Lower lobe of right lung (tissue), 2 donors: ENCODE results near the gene S1PR5. TPM values are rescaled to one million over a fixed set of nuclear protein-coding genes. Genes with fewer than 3 reads are reported as not detected.

Experiments used
- ATAC-seq, 2 donors: fragments of 200-7000 bp; cut with Tn5 transposase; one replicate each; pipeline ENCODE4 v1.9.1; 2020 to 2022; ENCODE audit warnings: mild to moderate bottlenecking in 2 of 2, moderate library complexity in 2 of 2
- DNase-seq: peaks from one replicate; pipeline ENCODE4 v3.0.0-alpha.2; 2020
- H3K27ac ChIP-seq: fragments of 200-600 bp; one replicate; pipeline ENCODE4 v1.8.0; 2022
- H3K27me3 ChIP-seq: fragments of 200-600 bp; one replicate; pipeline ENCODE4 v1.8.0; 2022; ENCODE audit warnings: low read depth
- H3K36me3 ChIP-seq: fragments of 200-600 bp; one replicate; pipeline ENCODE4 v1.8.0; 2022; ENCODE audit warnings: mild to moderate bottlenecking
- H3K4me1 ChIP-seq: fragments of 200-600 bp; one replicate; pipeline ENCODE4 v1.8.0; 2022
- H3K4me3 ChIP-seq: fragments of 200-600 bp; one replicate; pipeline ENCODE4 v1.8.0; 2022; ENCODE audit warnings: mild to moderate bottlenecking
- H3K9me3 ChIP-seq: fragments of 200-600 bp; one replicate; pipeline ENCODE4 v1.8.0; 2022
- CTCF ChIP-seq: fragments of 200-600 bp; IDR thresholded peaks from one replicate; pipeline ENCODE4 v1.8.0; 2022; ENCODE audit warnings: antibody characterized with exemption, mild to moderate bottlenecking
- intact Hi-C: fragments of 100-400 bp; cut with DNase I; formaldehyde crosslinking; loops from one replicate; pipeline ENCODE4 v1.11.0; 2022
- total RNA-seq: library from RNA; stranded (reverse); fragmentation: NEBNext Ultra II Directional; extraction: Animal tissue kit (Norgen Biotek cat#: 25700); gene quantifications from one replicate; pipeline ENCODE4 v1.2.1, GENCODE V29; 2021
- donor health status: DM: no; HTN: yes; CAD: no; lungs with severe emphysema.

Gene S1PR5
- total RNA-seq, 1 donor from 2014 or later: 2.4 TPM

- DNase-seq (no peak), ATAC-seq (no peak)
- intact Hi-C loops: no loop called here
- Histone ChIP-seq H3K27ac (no peak overlapping the region), H3K4me3 (no peak overlapping the region), H3K36me3 (no peaks in the 10 kb centered on the region), H3K9me3 (no peaks in the 10 kb centered on the region), H3K27me3 (peaks cover 51% of the 10 kb centered on the region), H3K4me1 (peaks cover 20% of the 10 kb centered on the region)
- TF ChIP-seq CTCF: no peak
These were observed 3.5 kb upstream of the S1PR5 start for GRCh38 chr19:10520652-10521318.

- Histone ChIP-seq H3K4me1 (peaks cover 23% of the 10 kb centered on the region), H3K27me3 (peaks cover 65% of the 10 kb centered on the region), H3K36me3 (no peaks in the 10 kb centered on the region), H3K4me3 (no peak overlapping the region), H3K27ac (no peak overlapping the region), H3K9me3 (no peaks in the 10 kb centered on the region)
- DNase-seq (no peak), ATAC-seq (no peak)
- TF ChIP-seq CTCF: no peak
- intact Hi-C loops: no loop called here
These were observed 2.2 kb upstream of the S1PR5 start for GRCh38 chr19:10519421-10519820.

- intact Hi-C loops: no loop called here
- TF ChIP-seq CTCF: no peak
- no peak overlapping the region for H3K4me3 ChIP-seq
- H3K27ac ChIP-seq: no peak overlapping the region
- H3K9me3 ChIP-seq: no peaks in the 10 kb centered on the region
- no peaks in the 10 kb centered on the region for H3K36me3 ChIP-seq
- H3K27me3 ChIP-seq: peaks cover 72% of the 10 kb centered on the region
- DNase-seq (no peak), ATAC-seq (no peak)
- peaks cover 30% of the 10 kb centered on the region for H3K4me1 ChIP-seq
These were observed 1.5 kb upstream of the S1PR5 start for GRCh38 chr19:10518444-10519361.

- H3K27me3 ChIP-seq: peaks cover 80% of the 10 kb centered on the region
- H3K36me3 ChIP-seq: no peaks in the 10 kb centered on the region
- no peak overlapping the region for H3K27ac ChIP-seq
- intact Hi-C loops: no loop called here
- H3K9me3 ChIP-seq: no peaks in the 10 kb centered on the region
- ATAC-seq (peak; percentile 13 to 21), DNase-seq (no peak)
- TF ChIP-seq CTCF: no peak
- peak overlapping the region; percentile 43 for H3K4me3 ChIP-seq
- peaks cover 30% of the 10 kb centered on the region for H3K4me1 ChIP-seq
These were observed 655 bp upstream of the S1PR5 start for GRCh38 chr19:10517760-10518443.

- no peak for TF ChIP-seq CTCF
- peaks cover 89% of the 10 kb centered on the region for H3K27me3 ChIP-seq
- peaks cover 30% of the 10 kb centered on the region for H3K4me1 ChIP-seq
- no peaks in the 10 kb centered on the region for H3K9me3 ChIP-seq
- peak overlapping the region; percentile 43 for H3K4me3 ChIP-seq
- no peak for DNase-seq
- intact Hi-C loops: no loop called here
- no peak for ATAC-seq
- no peak overlapping the region for H3K27ac ChIP-seq
- no peaks in the 10 kb centered on the region for H3K36me3 ChIP-seq
These were observed 468 bp downstream of the S1PR5 start for GRCh38 chr19:10516671-10517286.
